Measurements from ENCODE around the gene N4BP2L1. TPM values are rescaled to one million over a fixed set of nuclear protein-coding genes. Genes with fewer than 3 reads are reported as not detected.

N4BP2L1 gene
- total and polyA plus RNA-seq, 8 donors, result 5.3 to 22.4 (median 10.3) TPM

GRCh38 chr13:32432856-32433255 lies 4.9 kb upstream of the N4BP2L1 start:
- Histone ChIP-seq H3K4me3 (no peak overlapping the region), H3K36me3 (no peaks in the 10 kb centered on the region), H3K27me3 (no peaks in the 10 kb centered on the region), H3K9me3 (no peaks in the 10 kb centered on the region), H3K4me1 (peaks cover 0 to 9% (median 0%) of the 10 kb centered on the region in 3 donors), H3K27ac (no peak overlapping the region)
- 69 to 82% methylated on average over 3 of the region's 3 CpGs for WGBS, 2 donors
- no peak for TF ChIP-seq CTCF (IDR thresholded peaks at IDR 0.05)
- ATAC-seq (no peak), FAIRE-seq (no peak), DNase-seq (no peak)
- intact Hi-C loops (cut with DNase I), result no loop called here

- Histone ChIP-seq H3K4me1 (peaks cover 0 to 9% (median 0%) of the 10 kb centered on the region in 3 donors), H3K27me3 (no peaks in the 10 kb centered on the region), H3K27ac (no peak overlapping the region), H3K36me3 (no peaks in the 10 kb centered on the region), H3K9me3 (no peaks in the 10 kb centered on the region), H3K4me3 (no peak overlapping the region)
- FAIRE-seq (no peak), DNase-seq (no peak), ATAC-seq (no peak)
- TF ChIP-seq CTCF (IDR thresholded peaks at IDR 0.05), result no peak
- intact Hi-C loops (cut with DNase I), result no loop called here
- 87 to 95% methylated on average over 5 of the region's 5 CpGs for WGBS, 2 donors
These were observed 3.4 kb upstream of the N4BP2L1 start for GRCh38 chr13:32431361-32431760.

GRCh38 chr13:32430018-32430747 lies 2.3 kb upstream of the N4BP2L1 start:
- 76 to 87% methylated on average over 6 of the region's 6 CpGs for WGBS, 2 donors
- no peak for TF ChIP-seq CTCF (IDR thresholded peaks at IDR 0.05)
- ATAC-seq (no peak), DNase-seq (no peak), FAIRE-seq (no peak)
- no peaks in the 10 kb centered on the region for H3K9me3 ChIP-seq
- intact Hi-C loops (cut with DNase I), result no loop called here
- H3K4me1 ChIP-seq, result peaks cover 0 to 9% (median 0%) of the 10 kb centered on the region in 3 donors
- no peak overlapping the region for H3K27ac ChIP-seq
- H3K4me3 ChIP-seq, result no peak overlapping the region
- H3K36me3 ChIP-seq, result no peaks in the 10 kb centered on the region
- H3K27me3 ChIP-seq, result no peaks in the 10 kb centered on the region

GRCh38 chr13:32429433-32429909 lies 1.5 kb upstream of the N4BP2L1 start:
- ATAC-seq (no peak), FAIRE-seq (no peak), DNase-seq (no peak)
- Histone ChIP-seq H3K27me3 (no peaks in the 10 kb centered on the region), H3K27ac (peak overlapping the region in 2 of 4 donors; percentile 97 to 99), H3K36me3 (no peaks in the 10 kb centered on the region), H3K9me3 (no peaks in the 10 kb centered on the region), H3K4me1 (peaks cover 0 to 9% (median 0%) of the 10 kb centered on the region in 3 donors), H3K4me3 (no peak overlapping the region)
- 96 to 97% methylated on average over 6 of the region's 6 CpGs for whole genome bisulfite sequencing, 2 donors
- intact Hi-C loops (cut with DNase I), result no loop called here
- TF ChIP-seq CTCF (IDR thresholded peaks at IDR 0.05), result no peak

Data from pancreas (tissue), 10 donors.